NB4 (cell line): ENCODE results near the gene MFSD6.
A peak's percentile ranks its signal among the peaks of the same experiment; 100 is the strongest.

Experiments
- DNase-seq: peaks from one replicate; pipeline ENCODE4 v3.0.0; 2010; ENCODE audit warnings: low read depth
- H3K4me3 ChIP-seq: one replicate; pipeline ENCODE4 v1.5.1; 2011; ENCODE audit warnings: mild to moderate bottlenecking, low read depth, low read length, moderate library complexity
- MYC ChIP-seq: IDR thresholded peaks from 2 replicates; pipeline ENCODE4 v1.6.1; 2011; ENCODE audit warnings: low read depth, low read length
- POLR2A ChIP-seq: IDR thresholded peaks from 2 replicates; pipeline ENCODE4 v1.6.1; 2011; ENCODE audit warnings: mild to moderate bottlenecking; ENCODE audit not compliant: insufficient read length; ENCODE audit errors: extremely low read depth
- TF ChIP-seq, protein P1 (sequence below): IDR thresholded peaks from one replicate; pipeline ENCODE4 v1.5.1; 2012; ENCODE audit warnings: low read depth, low read length
- TF ChIP-seq, protein P2 (sequence below): IDR thresholded peaks from 2 replicates; pipeline ENCODE4 v1.6.1; 2011; ENCODE audit warnings: low read depth, low read length

The MFSD6 gene

DNA sequence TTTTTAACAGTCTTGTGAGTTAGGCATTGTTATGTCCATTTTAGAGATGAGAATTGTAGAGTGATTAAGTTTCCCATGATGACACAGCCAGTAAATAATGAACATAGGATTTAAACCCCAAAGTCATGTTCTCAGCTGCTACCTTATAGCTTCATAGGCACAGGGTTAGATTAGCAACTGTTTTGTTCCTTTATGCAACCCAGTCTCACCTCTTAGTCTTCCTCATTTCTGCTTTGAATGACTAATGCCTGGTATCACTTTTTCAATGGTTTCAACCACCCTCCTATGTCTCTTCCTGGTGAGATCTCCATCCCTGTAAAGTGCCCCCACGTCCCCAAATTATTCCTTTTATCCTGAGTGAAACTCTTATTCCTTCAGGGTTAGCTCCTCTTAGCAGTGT lies 44.3 kb downstream of the MFSD6 start:
- H3K4me3 ChIP-seq, result no peak overlapping the region
- peak; percentile 4 for DNase-seq
- TF ChIP-seq, protein P1, sequence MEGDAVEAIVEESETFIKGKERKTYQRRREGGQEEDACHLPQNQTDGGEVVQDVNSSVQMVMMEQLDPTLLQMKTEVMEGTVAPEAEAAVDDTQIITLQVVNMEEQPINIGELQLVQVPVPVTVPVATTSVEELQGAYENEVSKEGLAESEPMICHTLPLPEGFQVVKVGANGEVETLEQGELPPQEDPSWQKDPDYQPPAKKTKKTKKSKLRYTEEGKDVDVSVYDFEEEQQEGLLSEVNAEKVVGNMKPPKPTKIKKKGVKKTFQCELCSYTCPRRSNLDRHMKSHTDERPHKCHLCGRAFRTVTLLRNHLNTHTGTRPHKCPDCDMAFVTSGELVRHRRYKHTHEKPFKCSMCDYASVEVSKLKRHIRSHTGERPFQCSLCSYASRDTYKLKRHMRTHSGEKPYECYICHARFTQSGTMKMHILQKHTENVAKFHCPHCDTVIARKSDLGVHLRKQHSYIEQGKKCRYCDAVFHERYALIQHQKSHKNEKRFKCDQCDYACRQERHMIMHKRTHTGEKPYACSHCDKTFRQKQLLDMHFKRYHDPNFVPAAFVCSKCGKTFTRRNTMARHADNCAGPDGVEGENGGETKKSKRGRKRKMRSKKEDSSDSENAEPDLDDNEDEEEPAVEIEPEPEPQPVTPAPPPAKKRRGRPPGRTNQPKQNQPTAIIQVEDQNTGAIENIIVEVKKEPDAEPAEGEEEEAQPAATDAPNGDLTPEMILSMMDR, result no peak
- TF ChIP-seq MYC (no peak), POLR2A (no peak)
- TF ChIP-seq, protein P2, sequence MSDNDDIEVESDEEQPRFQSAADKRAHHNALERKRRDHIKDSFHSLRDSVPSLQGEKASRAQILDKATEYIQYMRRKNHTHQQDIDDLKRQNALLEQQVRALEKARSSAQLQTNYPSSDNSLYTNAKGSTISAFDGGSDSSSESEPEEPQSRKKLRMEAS, result no peak

DNA sequence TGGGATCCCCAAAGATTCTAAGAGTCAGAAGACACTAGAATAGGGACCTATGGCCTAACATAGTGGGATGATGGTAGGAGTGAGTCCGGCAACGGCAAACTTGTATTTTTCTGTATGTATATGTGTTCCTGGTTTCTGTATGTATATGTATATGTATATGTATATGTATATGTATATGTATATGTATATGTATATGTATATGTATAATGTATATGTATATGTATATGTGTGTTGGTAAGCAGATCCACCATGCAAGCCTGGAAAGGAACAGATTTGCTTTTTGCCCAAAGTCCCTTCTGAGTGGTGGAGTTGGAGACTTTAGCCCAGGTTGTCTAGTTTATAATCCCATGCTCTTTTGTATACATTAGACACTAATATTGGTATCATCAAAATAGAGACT lies 46.6 kb downstream of the MFSD6 start:
- TF ChIP-seq, protein P2, result no peak
- TF ChIP-seq POLR2A (no peak), MYC (no peak)
- TF ChIP-seq, protein P1, result no peak
- no peak for DNase-seq

DNA sequence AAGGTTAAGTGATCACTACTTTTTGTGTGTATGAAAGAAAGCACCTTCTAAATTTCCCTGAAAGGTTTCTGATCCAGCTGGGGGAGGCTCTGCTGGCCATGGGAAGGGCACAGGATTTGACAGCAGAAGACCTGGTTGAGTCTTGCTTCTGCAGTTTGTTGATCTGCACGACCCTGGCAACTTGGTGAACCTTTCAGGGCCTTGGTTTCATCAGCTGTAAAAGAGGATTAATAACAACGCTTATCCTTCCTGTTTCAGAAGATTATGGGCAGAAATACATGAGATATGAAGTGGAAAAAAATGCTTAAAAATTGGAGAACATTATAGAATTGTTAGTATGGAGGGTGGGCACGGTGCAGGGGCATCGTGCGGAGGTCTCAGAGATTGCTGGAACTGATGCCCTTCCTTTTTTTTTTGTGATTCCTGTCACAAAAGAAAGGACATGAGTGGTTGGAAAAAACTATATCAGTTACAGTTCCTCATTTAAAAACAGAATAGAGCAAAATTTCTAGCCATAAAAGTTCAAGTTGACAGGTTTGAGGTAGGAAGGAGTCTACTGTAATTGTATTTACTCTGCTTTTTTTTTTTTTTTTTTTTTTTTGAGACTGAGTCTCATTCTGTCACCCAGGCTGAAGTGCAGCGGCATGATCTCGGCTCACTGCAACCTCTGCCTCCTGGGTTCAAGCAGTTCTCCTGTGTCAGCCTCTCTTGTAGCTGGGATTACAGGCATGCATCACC lies 47.4 kb downstream of the MFSD6 start:
- no peak for DNase-seq

More for the DNA sequence above, 46.6 kb downstream of the MFSD6 start:
- H3K4me3 ChIP-seq, result no peak overlapping the region

DNA sequence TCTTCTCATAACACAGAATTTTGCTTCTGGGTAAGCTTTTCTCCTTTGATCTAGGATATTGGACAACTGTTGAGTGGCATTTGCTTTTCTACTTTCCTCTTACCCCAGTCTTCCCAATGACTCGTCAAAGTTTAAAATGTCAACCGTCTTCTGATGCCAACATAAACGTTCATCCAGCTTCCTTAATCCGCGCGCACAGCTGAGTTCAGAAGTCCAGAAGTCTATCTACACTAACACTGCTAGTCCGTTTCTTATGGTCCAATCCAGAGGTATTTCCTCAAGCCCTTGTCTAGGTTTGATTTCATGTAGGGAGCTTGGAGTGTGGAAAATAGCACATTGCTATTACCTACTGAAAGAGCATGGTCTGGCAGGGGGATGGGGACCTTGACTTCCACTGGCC lies 48.7 kb downstream of the MFSD6 start:
- DNase-seq, result no peak
- TF ChIP-seq MYC, result no peak
- TF ChIP-seq, protein P2, result no peak
- TF ChIP-seq POLR2A, result no peak
- TF ChIP-seq, protein P1, result no peak
- no peak overlapping the region for H3K4me3 ChIP-seq

More for the DNA sequence above, 47.4 kb downstream of the MFSD6 start:
- H3K4me3 ChIP-seq, result no peak overlapping the region
- TF ChIP-seq POLR2A (no peak), MYC (no peak)
- TF ChIP-seq, protein P2, result no peak
- TF ChIP-seq, protein P1, result no peak

DNA sequence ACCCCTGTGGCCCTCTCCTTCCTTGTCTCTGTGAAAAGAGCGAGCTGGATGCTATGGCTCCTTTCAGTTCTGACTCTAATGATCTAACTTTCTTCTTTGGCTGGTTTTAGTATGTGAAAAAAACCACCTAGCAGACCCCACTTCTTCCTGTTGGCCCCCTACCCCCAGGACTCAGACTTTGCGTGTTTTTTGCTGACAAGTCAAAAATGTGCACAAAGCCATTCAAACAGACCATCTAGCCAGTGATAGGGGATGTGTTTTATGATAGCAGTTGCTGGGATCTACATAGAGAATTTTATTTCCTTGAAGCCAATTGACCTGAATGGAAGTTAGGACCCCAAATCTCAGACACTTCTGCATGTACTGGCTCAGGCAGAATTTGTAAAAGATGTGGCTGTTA lies 49.1 kb downstream of the MFSD6 start:
- no peak for DNase-seq
- TF ChIP-seq, protein P1, result no peak
- TF ChIP-seq POLR2A (no peak), MYC (no peak)
- TF ChIP-seq, protein P2, result no peak
- no peak overlapping the region for H3K4me3 ChIP-seq
